Hepatocyte (in vitro differentiated cells): Measurements from ENCODE around the gene CBY2. TPM values are rescaled to one million over a fixed set of nuclear protein-coding genes. Genes with fewer than 3 reads are reported as not detected.

Source experiments
- DNase-seq: peaks from one replicate; pipeline ENCODE4 v3.0.0-alpha.2; 2016; ENCODE audit warnings: low spot score
- H2AFZ ChIP-seq: fragments of 200-600 bp; sonication (generic); 2 replicates; pipeline ENCODE4 v1.6.0; 2016; ENCODE audit warnings: antibody characterized with exemption, mild to moderate bottlenecking
- H3K27ac ChIP-seq: fragments of 200-600 bp; sonication (generic); 2 replicates; pipeline ENCODE4 v1.5.1; 2016; ENCODE audit warnings: mild to moderate bottlenecking
- H3K27me3 ChIP-seq: fragments of 200-600 bp; sonication (generic); 2 replicates; pipeline ENCODE4 v1.6.1; 2016
- H3K36me3 ChIP-seq: fragments of 200-600 bp; sonication (generic); replicated peaks from 2 replicates; pipeline ENCODE4 v1.5.1; 2016; ENCODE audit warnings: low read depth; ENCODE audit not compliant: insufficient read depth
- H3K4me1 ChIP-seq: fragments of 200-600 bp; sonication (generic); 2 replicates; pipeline ENCODE4 v1.5.1; 2016; ENCODE audit warnings: mild to moderate bottlenecking, moderate library complexity; ENCODE audit not compliant: insufficient read depth
- H3K4me2 ChIP-seq: fragments of 200-600 bp; sonication (generic); 2 replicates; pipeline ENCODE4 v1.6.0; 2016
- H3K4me3 ChIP-seq: fragments of 200-600 bp; sonication (generic); 2 replicates; pipeline ENCODE4 v1.5.1; 2016; ENCODE audit warnings: mild to moderate bottlenecking
- H3K79me2 ChIP-seq: fragments of 200-600 bp; sonication (generic); 2 replicates; pipeline ENCODE4 v1.6.0; 2017; ENCODE audit warnings: mild to moderate bottlenecking
- H3K9me2 ChIP-seq: fragments of 200-600 bp; sonication (generic); replicated peaks from 2 replicates; pipeline ENCODE4 v1.6.0; 2017; ENCODE audit warnings: mild to moderate bottlenecking; ENCODE audit not compliant: insufficient read depth
- H3K9me3 ChIP-seq: fragments of 200-600 bp; sonication (generic); 2 replicates; pipeline ENCODE4 v1.5.1; 2016; ENCODE audit warnings: low read depth, mild to moderate bottlenecking
- H4K20me1 ChIP-seq: fragments of 200-600 bp; sonication (generic); 2 replicates; pipeline ENCODE4 v1.6.0; 2016; ENCODE audit warnings: mild to moderate bottlenecking; ENCODE audit not compliant: insufficient read depth, poor library complexity, severe bottlenecking
- EZH2 ChIP-seq: fragments of 200-600 bp; sonication (generic); IDR thresholded peaks from 2 replicates; pipeline ENCODE4 v1.6.1; 2016; ENCODE audit warnings: antibody characterized with exemption, mild to moderate bottlenecking, borderline replicate concordance
- EZH2phosphoT487 ChIP-seq: fragments of 200-600 bp; sonication (generic); IDR thresholded peaks from one replicate; pipeline ENCODE4 v1.6.1; 2018; ENCODE audit warnings: antibody characterized with exemption, mild to moderate bottlenecking, low read depth, moderate library complexity; ENCODE audit not compliant: unreplicated experiment, severe bottlenecking
- WGBS: methylation state at CpG from one replicate; pipeline ENCODE4 v1.1.6; 2016; ENCODE audit warnings: low lambda C conversion rate; ENCODE audit errors: missing lambda C conversion rate; 5-methylcytosine and 5-hydroxymethylcytosine counted together
- polyA plus RNA-seq: library from polyadenylated mRNA; unstranded; fragments of >200 nt; fragmentation: Nextera tagmentation; extraction: Ambion mirVana; gene quantifications from 2 replicates; pipeline ENCODE4 v1.2.1, GENCODE V29; 2016
- total RNA-seq: library from RNA; depleted of rRNA; stranded (reverse); fragments of >200 nt; gene quantifications from 2 replicates; pipeline ENCODE4 v1.2.3, GENCODE V29; 2014
- TF ChIP-seq, protein P1 (sequence below): fragments of 200-600 bp; sonication (generic); IDR thresholded peaks from 2 replicates; pipeline ENCODE4 v1.5.1; 2016; ENCODE audit warnings: antibody characterized with exemption, mild to moderate bottlenecking; ENCODE audit not compliant: poor library complexity

Gene CBY2
- total and polyA plus RNA-seq, 2 experiments from 2014 or later = not detected

- Histone ChIP-seq H3K4me3 (no peak overlapping the region), H3K9me2 (no peaks in the 10 kb centered on the region), H3K27me3 (peaks cover 2% of the 10 kb centered on the region), H3K79me2 (no peaks in the 10 kb centered on the region), H3K4me1 (no peaks in the 10 kb centered on the region), H3K27ac (no peak overlapping the region), H3K36me3 (no peaks in the 10 kb centered on the region), H3K9me3 (no peaks in the 10 kb centered on the region), H2AFZ (no peak overlapping the region), H4K20me1 (no peaks in the 10 kb centered on the region), H3K4me2 (no peak overlapping the region)
- no peak for DNase-seq
- no peak for TF ChIP-seq EZH2
- WGBS = 97% methylated on average over 23 of the region's 28 CpGs
Observed at GRCh38 chr13:45713721-45714120, 11.6 kb downstream of the CBY2 start.

- H3K4me1 ChIP-seq = no peaks in the 10 kb centered on the region
- H3K4me3 ChIP-seq = no peak overlapping the region
- no peaks in the 10 kb centered on the region for H4K20me1 ChIP-seq
- H3K79me2 ChIP-seq = no peaks in the 10 kb centered on the region
- TF ChIP-seq, protein P1, sequence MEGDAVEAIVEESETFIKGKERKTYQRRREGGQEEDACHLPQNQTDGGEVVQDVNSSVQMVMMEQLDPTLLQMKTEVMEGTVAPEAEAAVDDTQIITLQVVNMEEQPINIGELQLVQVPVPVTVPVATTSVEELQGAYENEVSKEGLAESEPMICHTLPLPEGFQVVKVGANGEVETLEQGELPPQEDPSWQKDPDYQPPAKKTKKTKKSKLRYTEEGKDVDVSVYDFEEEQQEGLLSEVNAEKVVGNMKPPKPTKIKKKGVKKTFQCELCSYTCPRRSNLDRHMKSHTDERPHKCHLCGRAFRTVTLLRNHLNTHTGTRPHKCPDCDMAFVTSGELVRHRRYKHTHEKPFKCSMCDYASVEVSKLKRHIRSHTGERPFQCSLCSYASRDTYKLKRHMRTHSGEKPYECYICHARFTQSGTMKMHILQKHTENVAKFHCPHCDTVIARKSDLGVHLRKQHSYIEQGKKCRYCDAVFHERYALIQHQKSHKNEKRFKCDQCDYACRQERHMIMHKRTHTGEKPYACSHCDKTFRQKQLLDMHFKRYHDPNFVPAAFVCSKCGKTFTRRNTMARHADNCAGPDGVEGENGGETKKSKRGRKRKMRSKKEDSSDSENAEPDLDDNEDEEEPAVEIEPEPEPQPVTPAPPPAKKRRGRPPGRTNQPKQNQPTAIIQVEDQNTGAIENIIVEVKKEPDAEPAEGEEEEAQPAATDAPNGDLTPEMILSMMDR = no peak
- TF ChIP-seq EZH2 (no peak), EZH2phosphoT487 (no peak)
- H3K4me2 ChIP-seq = no peak overlapping the region
- DNase-seq = no peak
- no peaks in the 10 kb centered on the region for H3K9me2 ChIP-seq
- WGBS = 97% methylated on average over 18 of the region's 18 CpGs
- no peaks in the 10 kb centered on the region for H3K36me3 ChIP-seq
- H3K27ac ChIP-seq = no peak overlapping the region
- no peaks in the 10 kb centered on the region for H3K9me3 ChIP-seq
- peaks cover 2% of the 10 kb centered on the region for H3K27me3 ChIP-seq
- H2AFZ ChIP-seq = no peak overlapping the region
Observed at GRCh38 chr13:45714170-45714569, 12.1 kb downstream of the CBY2 start.

DNA sequence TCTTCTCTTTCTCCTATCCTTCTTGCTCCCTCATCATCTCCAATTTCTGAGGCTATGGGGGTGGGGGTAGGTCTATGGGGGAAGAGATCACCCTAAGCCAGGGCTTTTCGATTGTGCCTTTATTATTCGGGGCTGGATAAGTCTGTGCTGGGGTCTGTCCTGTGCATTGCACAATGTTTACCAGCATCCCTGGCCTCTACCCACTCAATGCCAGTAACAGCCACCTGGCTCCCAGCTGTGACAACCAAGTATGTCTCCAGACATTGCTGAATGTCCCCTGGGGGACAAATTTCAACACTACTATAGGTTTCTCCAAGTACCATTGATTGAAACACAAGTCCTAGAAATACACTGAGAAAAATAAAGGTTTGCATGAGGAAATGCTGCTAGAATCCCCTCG, 13.2 kb downstream of the CBY2 start:
- H3K27me3 ChIP-seq = peaks cover 9% of the 10 kb centered on the region
- no peak for DNase-seq
- H3K4me2 ChIP-seq = no peak overlapping the region
- no peak overlapping the region for H2AFZ ChIP-seq
- no peaks in the 10 kb centered on the region for H4K20me1 ChIP-seq
- no peaks in the 10 kb centered on the region for H3K9me2 ChIP-seq
- WGBS = 100% methylated on average over 3 of the region's 3 CpGs
- H3K36me3 ChIP-seq = no peaks in the 10 kb centered on the region
- H3K4me1 ChIP-seq = no peaks in the 10 kb centered on the region
- H3K9me3 ChIP-seq = no peaks in the 10 kb centered on the region
- TF ChIP-seq, protein P1 = no peak
- no peak for TF ChIP-seq EZH2phosphoT487
- no peak for TF ChIP-seq EZH2
- H3K27ac ChIP-seq = no peak overlapping the region
- H3K79me2 ChIP-seq = no peaks in the 10 kb centered on the region
- no peak overlapping the region for H3K4me3 ChIP-seq

- Histone ChIP-seq H3K4me1 (no peaks in the 10 kb centered on the region), H3K27me3 (peaks cover 9% of the 10 kb centered on the region), H2AFZ (no peak overlapping the region), H3K4me3 (no peak overlapping the region), H3K27ac (no peak overlapping the region), H4K20me1 (no peaks in the 10 kb centered on the region), H3K79me2 (no peaks in the 10 kb centered on the region), H3K4me2 (no peak overlapping the region), H3K36me3 (no peaks in the 10 kb centered on the region), H3K9me3 (no peaks in the 10 kb centered on the region), H3K9me2 (no peaks in the 10 kb centered on the region)
- 61% methylated on average over 1 of the region's 1 CpG for WGBS
- DNase-seq = no peak
- TF ChIP-seq EZH2 (no peak), EZH2phosphoT487 (no peak)
- TF ChIP-seq, protein P1 = no peak
Observed at GRCh38 chr13:45717349-45717748, 15.2 kb downstream of the CBY2 start.
